ENCODE data around the gene MCM7.

The MCM7 gene

GRCh38 chr7:100093054-100093453, 8.1 kb downstream of the MCM7 start:
- DNase-seq, result no peak

- no peak for DNase-seq
These were observed 9.6 kb downstream of the MCM7 start for GRCh38 chr7:100091411-100092181.

GRCh38 chr7:100090527-100091410, 10.4 kb downstream of the MCM7 start:
- DNase-seq, result no peak

DNA sequence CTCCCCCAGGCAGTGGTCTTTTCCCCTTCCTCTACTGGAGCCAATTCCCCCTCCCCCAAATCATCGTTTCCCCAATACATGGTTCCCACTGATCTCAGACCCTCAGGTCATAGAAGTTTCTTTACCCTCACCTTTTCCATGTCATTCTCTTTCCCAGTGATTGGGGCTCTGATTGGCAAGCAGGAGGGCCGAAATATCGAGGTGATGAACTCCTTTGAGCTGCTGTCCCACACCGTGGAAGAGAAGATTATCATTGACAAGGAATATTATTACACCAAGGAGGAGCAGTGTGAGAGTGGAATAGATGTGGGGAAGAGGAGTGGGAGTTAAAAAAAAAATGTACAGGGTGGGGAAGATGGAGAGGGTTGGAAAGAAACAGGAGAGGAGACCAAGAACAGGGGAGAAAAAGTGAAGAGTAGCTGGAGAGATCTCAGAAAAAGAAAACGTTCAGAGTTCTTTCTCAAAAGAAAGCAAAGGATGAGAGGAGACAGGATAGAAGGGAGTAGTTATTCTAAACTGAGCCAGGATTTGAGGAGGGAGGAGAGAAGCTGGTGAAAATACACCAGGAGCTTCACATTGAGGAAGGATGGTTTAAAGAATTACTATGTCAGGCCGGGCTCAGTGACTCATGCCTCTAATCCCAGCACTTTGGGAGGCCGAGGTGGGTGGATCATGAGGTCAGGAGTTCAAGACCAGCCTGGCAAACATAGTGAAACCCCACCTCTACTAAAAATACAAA, 11.6 kb downstream of the MCM7 start:
- DNase-seq, result no peak

DNA sequence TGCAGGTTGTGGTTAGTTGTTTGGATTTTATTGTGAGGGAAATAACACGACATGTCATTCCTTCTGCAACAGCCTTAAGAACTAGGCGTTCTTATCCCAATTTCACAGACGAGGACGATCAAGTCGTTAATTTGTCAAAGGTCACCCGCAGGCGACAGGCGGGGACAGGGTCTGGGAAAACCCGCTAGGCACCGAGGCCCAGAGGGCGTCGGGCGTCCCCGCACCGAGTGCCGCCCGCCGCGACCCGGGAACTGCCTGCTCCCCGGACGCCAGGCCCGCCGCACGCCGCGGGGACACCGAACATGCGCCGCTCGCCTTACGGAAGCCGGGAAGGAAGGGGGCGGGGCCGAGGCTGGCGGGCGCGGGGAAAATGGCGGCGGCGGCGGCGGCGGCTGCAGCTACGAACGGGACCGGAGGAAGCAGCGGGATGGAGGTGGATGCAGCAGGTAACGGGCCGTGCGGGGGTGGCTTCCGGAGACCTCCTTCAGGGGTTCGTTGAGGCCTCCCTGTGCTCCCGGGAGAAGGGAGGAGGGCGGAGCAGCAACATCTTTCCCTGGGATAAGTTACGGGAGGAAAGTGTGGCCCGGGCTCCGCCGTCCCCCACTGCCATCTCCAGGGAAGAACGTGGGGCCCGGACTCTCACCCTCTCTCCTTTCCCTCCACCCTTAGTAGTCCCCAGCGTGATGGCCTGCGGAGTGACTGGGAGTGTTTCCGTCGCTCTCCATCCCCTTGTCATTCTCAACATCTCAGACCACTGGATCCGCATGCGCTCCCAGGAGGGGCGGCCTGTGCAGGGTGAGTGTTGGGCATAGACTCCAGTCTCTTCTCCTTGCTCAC, 12.4 kb downstream of the MCM7 start, which contains the start of gene COPS6:
TSS of gene COPS6 (plus strand) at position 349 of the 837 bp plus-strand sequence. CDS start at position 371, 22 bp downstream.
- peak; percentile 88 for DNase-seq

DNA sequence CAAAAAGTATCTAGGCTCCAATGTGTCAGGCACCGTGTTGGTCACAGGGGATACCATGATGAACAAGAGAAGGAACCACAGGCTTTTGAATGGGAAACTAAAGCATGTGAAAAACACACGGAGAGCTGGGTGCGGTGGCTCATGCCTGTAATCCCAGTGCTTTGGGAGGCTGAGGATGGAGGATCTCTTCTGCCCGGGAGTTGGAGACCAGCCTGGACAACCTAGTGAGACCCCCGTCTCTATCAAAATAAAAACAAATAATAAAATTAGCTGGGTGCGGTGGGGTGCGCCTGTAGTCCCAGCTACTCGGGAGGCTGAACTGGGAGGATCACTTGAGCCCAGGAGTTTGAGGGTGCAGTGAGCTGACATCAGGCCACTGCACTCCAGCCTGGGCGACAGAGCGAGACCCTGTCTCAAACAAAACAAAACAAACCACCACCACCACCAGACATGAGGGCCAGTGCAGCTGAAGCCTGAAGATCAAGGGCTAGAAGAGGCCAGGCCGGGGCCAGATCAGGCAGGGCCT, 13.0 kb downstream of the MCM7 start:
- no peak for DNase-seq

GRCh38 chr7:100087055-100087750, 14.0 kb downstream of the MCM7 start:
- no peak for DNase-seq

- no peak for DNase-seq
These were observed 15.7 kb downstream of the MCM7 start for GRCh38 chr7:100085515-100085914.

- no peak for DNase-seq
These were observed 18.2 kb downstream of the MCM7 start for GRCh38 chr7:100082978-100083377.

DNA sequence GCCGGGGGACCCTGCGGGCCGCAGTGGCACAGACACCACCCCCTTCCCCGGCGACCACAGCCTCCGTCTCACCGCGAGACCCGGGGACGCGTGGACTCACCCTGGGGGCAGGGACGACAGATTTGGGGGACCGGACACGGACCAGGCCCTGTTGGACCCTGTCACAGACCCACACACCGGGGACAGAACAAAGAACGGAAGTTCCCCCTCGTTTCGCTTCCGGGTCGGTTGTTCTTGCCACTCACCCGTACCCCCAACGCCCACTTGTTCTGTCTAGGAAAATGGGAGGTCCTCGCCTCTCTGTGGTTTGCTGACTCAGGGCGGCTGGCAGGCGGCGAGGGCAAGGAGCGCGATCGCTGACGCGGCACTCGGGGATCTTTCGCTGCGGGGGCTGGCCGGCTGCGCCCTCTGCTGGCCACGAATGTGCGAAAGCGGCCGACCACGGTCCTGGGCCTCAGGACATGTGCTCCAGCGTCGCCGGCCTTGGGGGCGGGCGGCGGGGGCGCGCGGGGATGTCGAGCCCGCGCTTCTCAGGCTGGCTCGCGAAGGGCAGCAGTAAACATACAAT, 19.6 kb downstream of the MCM7 start, which contains the start of gene ZNF3:
TSS of gene ZNF3 (minus strand) at position 189 of the 568 bp plus-strand sequence. CDS start 4,366 bp downstream, outside the sequence.
- peak; percentile 99 for DNase-seq

GRCh38 chr7:100080907-100081534, 20.2 kb downstream of the MCM7 start:
- peak; percentile 19 for DNase-seq

DNA sequence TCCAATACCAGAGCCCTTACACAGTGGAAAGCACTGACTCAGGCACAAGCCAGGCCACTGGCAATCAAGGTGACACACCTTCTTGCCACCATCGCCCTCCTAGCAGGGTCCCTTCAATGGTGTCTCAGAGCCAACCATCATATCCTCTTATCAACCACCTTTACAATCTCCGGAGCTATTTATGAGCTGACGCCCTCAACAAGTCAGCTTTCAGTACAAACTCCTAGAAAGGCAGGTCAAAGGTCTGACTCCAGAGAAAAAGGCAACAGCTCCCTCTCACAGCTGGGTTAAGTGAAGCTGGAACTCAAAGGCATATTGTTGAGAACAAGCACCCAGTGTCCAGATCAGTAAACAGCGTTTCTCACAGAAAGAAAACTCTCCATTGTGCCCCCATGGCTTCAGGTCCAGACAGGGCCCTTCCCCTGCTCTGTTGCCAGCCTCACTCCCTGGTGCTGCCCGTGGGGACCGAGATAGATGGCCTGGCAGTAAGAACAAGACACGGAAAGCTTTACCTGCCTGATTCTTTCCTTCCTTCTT, 22.1 kb downstream of the MCM7 start:
- DNase-seq, result no peak

- DNase-seq, result no peak
These were observed 24.0 kb downstream of the MCM7 start for GRCh38 chr7:100077205-100077604.

- DNase-seq, result no peak
These were observed 25.8 kb downstream of the MCM7 start for GRCh38 chr7:100075418-100075817.

- DNase-seq, result no peak
These were observed 26.4 kb downstream of the MCM7 start for GRCh38 chr7:100074841-100075240.

GRCh38 chr7:100072462-100072861, 28.7 kb downstream of the MCM7 start:
- DNase-seq, result no peak

GRCh38 chr7:100071018-100071723, 30.0 kb downstream of the MCM7 start:
- no peak for DNase-seq

GRCh38 chr7:100069991-100070390, 31.2 kb downstream of the MCM7 start:
- no peak for DNase-seq

- DNase-seq, result no peak
These were observed 34.2 kb downstream of the MCM7 start for GRCh38 chr7:100066953-100067352.
